ENCODE measurements around the gene MTHFSD.

DNA sequence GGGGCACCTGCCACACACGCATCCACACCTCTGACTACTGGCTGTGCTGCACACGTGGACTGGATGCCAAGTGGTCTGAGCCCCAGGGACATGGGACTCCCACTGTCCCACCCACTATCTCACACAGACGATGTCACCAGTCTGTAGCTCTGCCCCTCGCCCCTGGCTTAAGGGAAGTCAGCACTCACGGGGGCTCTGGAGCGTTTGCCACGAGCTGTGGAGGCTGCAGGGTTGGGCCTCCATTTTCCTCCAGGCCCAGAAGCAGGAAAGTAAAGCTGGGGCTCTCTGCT, 22.6 kb downstream of the MTHFSD start:
- TF ChIP-seq, protein P1, sequence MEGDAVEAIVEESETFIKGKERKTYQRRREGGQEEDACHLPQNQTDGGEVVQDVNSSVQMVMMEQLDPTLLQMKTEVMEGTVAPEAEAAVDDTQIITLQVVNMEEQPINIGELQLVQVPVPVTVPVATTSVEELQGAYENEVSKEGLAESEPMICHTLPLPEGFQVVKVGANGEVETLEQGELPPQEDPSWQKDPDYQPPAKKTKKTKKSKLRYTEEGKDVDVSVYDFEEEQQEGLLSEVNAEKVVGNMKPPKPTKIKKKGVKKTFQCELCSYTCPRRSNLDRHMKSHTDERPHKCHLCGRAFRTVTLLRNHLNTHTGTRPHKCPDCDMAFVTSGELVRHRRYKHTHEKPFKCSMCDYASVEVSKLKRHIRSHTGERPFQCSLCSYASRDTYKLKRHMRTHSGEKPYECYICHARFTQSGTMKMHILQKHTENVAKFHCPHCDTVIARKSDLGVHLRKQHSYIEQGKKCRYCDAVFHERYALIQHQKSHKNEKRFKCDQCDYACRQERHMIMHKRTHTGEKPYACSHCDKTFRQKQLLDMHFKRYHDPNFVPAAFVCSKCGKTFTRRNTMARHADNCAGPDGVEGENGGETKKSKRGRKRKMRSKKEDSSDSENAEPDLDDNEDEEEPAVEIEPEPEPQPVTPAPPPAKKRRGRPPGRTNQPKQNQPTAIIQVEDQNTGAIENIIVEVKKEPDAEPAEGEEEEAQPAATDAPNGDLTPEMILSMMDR (IDR thresholded peaks at IDR 0.05), result no peak
- TF ChIP-seq POLR2A (IDR thresholded peaks at IDR 0.05), result no peak
